Right atrium auricular region (tissue), 2 donors: ENCODE data around the gene IQGAP2. TPM values are rescaled to one million over a fixed set of nuclear protein-coding genes. Genes with fewer than 3 reads are reported as not detected.
A peak's percentile ranks its signal among the peaks of the same experiment; 100 is the strongest.

Source experiments
- DNase-seq: peaks from one replicate; pipeline ENCODE4 v3.0.0-alpha.2; 2019; ENCODE audit warnings: low spot score
- H3K27ac ChIP-seq, 2 donors: fragments of 200-600 bp; sonication (generic); 1 replicate in 1 of 2; 2 replicates in 1 of 2; pipeline ENCODE4 v1.5.1; 2016 to 2019
- H3K27me3 ChIP-seq, 2 donors: fragments of 200-600 bp; sonication (generic); one replicate each; pipeline versions ENCODE4 v1.5.1 to v1.6.0; 2017 to 2019
- H3K36me3 ChIP-seq: fragments of 200-600 bp; sonication (generic); one replicate; pipeline ENCODE4 v1.5.1; 2016
- H3K4me1 ChIP-seq, 2 donors: fragments of 200-600 bp; sonication (generic); one replicate each; pipeline versions ENCODE4 v1.5.1 to v1.6.0; 2017 to 2019
- H3K4me3 ChIP-seq, 2 donors: fragments of 200-600 bp; sonication (generic); 1 replicate in 1 of 2; 2 replicates in 1 of 2; pipeline ENCODE4 v1.5.1; 2017 to 2019; ENCODE audit warnings: mild to moderate bottlenecking in 1 of 2, moderate library complexity in 1 of 2
- H3K9me3 ChIP-seq, 2 donors: fragments of 200-600 bp; sonication (generic); one replicate each; pipeline ENCODE4 v1.5.1; 2019
- total RNA-seq, 2 donors: library from RNA; depleted of rRNA; stranded (reverse); fragments of >200 nt; gene quantifications; one replicate each; pipeline ENCODE4 v1.1.0, GENCODE V29; 2016
- TF ChIP-seq, protein P1 (sequence below), 2 donors: fragments of 200-600 bp; sonication (generic); IDR thresholded peaks; one replicate each; pipeline ENCODE4 v1.5.1; 2019; ENCODE audit warnings: antibody characterized with exemption in 2 of 2

Gene IQGAP2
- total RNA-seq, 2 donors from 2014 or later = 5.4 to 12.3 TPM

DNA sequence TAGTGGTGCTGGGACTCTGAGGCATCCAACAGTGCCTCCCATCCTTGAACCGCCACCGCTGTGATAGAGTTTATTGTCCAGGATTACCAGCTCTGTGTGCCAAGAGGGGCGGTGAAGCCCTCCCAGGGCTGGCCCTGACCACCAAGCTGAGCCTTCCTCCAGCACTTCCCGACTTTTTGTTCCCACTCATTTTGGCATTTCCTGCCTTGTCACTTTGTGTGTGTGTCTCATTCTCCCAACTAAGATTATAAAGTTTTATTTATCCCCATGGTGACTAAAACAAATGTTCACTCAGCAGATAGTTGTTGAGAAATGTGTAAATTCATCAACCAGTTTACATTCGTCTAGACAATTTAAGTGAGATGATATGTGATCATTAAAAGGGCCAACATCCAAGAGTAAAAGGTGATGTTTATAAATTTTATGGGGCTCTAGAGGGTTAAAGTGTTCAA lies 315.3 kb downstream of the IQGAP2 start:
- TF ChIP-seq, protein P1, sequence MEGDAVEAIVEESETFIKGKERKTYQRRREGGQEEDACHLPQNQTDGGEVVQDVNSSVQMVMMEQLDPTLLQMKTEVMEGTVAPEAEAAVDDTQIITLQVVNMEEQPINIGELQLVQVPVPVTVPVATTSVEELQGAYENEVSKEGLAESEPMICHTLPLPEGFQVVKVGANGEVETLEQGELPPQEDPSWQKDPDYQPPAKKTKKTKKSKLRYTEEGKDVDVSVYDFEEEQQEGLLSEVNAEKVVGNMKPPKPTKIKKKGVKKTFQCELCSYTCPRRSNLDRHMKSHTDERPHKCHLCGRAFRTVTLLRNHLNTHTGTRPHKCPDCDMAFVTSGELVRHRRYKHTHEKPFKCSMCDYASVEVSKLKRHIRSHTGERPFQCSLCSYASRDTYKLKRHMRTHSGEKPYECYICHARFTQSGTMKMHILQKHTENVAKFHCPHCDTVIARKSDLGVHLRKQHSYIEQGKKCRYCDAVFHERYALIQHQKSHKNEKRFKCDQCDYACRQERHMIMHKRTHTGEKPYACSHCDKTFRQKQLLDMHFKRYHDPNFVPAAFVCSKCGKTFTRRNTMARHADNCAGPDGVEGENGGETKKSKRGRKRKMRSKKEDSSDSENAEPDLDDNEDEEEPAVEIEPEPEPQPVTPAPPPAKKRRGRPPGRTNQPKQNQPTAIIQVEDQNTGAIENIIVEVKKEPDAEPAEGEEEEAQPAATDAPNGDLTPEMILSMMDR (IDR thresholded peaks at IDR 0.05) = no peak
- no peaks in the 10 kb centered on the region for H3K36me3 ChIP-seq
- peaks cover 0 to 5% of the 10 kb centered on the region in 2 donors for H3K27me3 ChIP-seq
- DNase-seq = no peak
- H3K27ac ChIP-seq = peak overlapping the region in 1 of 2 donors; percentile 4
- H3K9me3 ChIP-seq = no peaks in the 10 kb centered on the region
- peak overlapping the region in 1 of 2 donors; percentile 80 for H3K4me3 ChIP-seq
- peaks cover 0 to 31% of the 10 kb centered on the region in 2 donors for H3K4me1 ChIP-seq

DNA sequence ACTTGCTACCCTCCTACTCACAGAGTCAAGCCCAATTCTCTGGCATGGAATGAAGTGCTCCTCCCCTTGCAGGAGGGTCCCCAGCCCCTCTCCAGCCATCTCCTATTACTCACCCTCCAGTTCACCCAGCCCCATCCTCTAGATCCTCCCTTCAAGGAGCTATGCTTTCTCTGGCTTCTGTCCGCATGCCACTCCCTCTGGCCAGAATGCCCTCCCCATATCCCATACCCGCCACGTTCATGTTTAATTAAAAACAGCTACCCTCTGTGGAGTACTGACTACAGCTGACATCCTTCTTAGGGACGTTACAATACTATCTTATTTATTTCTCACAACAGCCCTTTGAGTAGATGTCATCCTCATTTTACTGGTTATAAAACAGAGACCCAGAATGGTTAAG lies 315.8 kb downstream of the IQGAP2 start:
- no peaks in the 10 kb centered on the region for H3K9me3 ChIP-seq
- no peaks in the 10 kb centered on the region for H3K36me3 ChIP-seq
- H3K4me1 ChIP-seq = peaks cover 0 to 31% of the 10 kb centered on the region in 2 donors
- TF ChIP-seq, protein P1 (IDR thresholded peaks at IDR 0.05) = no peak
- peaks cover 0 to 5% of the 10 kb centered on the region in 2 donors for H3K27me3 ChIP-seq
- no peak overlapping the region for H3K27ac ChIP-seq
- no peak overlapping the region for H3K4me3 ChIP-seq
- no peak for DNase-seq

DNA sequence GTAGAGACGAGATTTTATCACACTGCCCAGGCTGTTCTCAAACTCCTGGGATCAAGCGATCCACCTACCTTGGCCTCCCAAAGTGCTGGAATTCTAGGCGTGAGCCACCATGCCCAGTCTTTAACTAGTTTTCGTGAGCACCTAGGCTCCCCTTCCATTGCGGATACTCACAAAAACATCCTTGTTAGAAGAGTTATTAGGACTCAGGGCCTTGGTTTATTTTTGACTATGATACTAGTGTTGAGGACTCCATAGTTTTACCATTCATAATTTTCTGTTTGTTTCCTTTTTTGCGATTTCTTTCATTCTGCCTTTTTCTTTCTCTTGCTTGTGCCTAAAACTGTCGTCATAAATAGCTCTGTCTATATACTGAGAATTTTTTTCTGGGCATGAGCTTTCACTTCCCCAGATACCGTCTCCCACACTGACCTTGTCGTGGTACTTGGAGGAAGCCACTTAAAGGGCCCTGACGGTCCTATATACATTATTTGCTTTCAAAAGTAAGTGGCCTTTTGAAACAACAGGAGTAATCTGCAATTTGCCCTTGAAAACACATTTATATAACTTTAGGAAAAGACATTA lies 318.0 kb downstream of the IQGAP2 start:
- Histone ChIP-seq H3K4me1 (peaks cover 0 to 22% of the 10 kb centered on the region in 2 donors), H3K27ac (no peak overlapping the region), H3K4me3 (no peak overlapping the region), H3K27me3 (no peaks in the 10 kb centered on the region), H3K9me3 (no peaks in the 10 kb centered on the region), H3K36me3 (no peaks in the 10 kb centered on the region)
- DNase-seq = no peak
- TF ChIP-seq, protein P1 (IDR thresholded peaks at IDR 0.05) = no peak

- DNase-seq = no peak
- TF ChIP-seq, protein P1 (IDR thresholded peaks at IDR 0.05) = no peak
- Histone ChIP-seq H3K4me3 (no peak overlapping the region), H3K9me3 (peaks cover 0 to 6% of the 10 kb centered on the region in 2 donors), H3K27ac (no peak overlapping the region), H3K27me3 (no peaks in the 10 kb centered on the region), H3K36me3 (no peaks in the 10 kb centered on the region), H3K4me1 (peaks cover 0 to 1% of the 10 kb centered on the region in 2 donors)
These were observed 320.2 kb downstream of the IQGAP2 start for GRCh38 chr5:76723266-76723665.

- peaks cover 1 to 6% of the 10 kb centered on the region in 2 donors for H3K9me3 ChIP-seq
- H3K27me3 ChIP-seq = no peaks in the 10 kb centered on the region
- DNase-seq = no peak
- H3K36me3 ChIP-seq = no peaks in the 10 kb centered on the region
- no peak overlapping the region for H3K27ac ChIP-seq
- no peaks in the 10 kb centered on the region for H3K4me1 ChIP-seq
- TF ChIP-seq, protein P1 (IDR thresholded peaks at IDR 0.05) = no peak
- H3K4me3 ChIP-seq = no peak overlapping the region
These were observed 320.8 kb downstream of the IQGAP2 start for GRCh38 chr5:76723906-76724305.

DNA sequence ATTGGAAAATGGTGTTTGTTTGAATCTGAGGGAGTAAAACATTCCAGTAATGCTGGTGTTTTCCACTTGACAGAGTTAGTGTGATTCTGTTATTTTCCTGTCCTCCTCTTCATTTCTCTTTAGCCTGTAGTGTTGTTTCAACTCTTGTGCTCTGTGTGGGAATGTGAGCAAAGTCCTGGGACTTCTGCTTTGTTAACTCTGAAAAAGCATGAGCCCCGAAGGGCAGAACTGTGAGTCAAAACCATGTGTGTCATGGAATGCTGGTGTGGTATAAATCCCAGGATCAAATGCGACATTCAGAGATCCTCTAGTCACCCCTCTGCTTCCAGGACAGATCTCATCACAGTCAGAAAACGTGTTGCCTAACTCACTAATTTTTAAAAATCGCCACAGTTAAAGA lies 321.8 kb downstream of the IQGAP2 start:
- peaks cover 6 to 15% of the 10 kb centered on the region in 2 donors for H3K9me3 ChIP-seq
- no peaks in the 10 kb centered on the region for H3K27me3 ChIP-seq
- no peaks in the 10 kb centered on the region for H3K36me3 ChIP-seq
- H3K4me3 ChIP-seq = no peak overlapping the region
- no peak for DNase-seq
- TF ChIP-seq, protein P1 (IDR thresholded peaks at IDR 0.05) = no peak
- H3K4me1 ChIP-seq = no peaks in the 10 kb centered on the region
- no peak overlapping the region for H3K27ac ChIP-seq
